H9 (cell line): ENCODE results near the gene FCMR. TPM values are rescaled to one million over a fixed set of nuclear protein-coding genes. Genes with fewer than 3 reads are reported as not detected.

Source experiments
- DNase-seq: peaks from one replicate; pipeline ENCODE4 v3.0.0-alpha.2; 2017
- H2AFZ ChIP-seq: one replicate; pipeline ENCODE4 v1.6.1; 2013; ENCODE audit warnings: mild to moderate bottlenecking, low read length, control low read depth, moderate library complexity
- H2AK5ac ChIP-seq: 2 replicates; pipeline ENCODE4 v1.6.1; 2013; ENCODE audit warnings: low read length, control low read depth, mixed read lengths; ENCODE audit not compliant: insufficient read length
- H2BK120ac ChIP-seq: one replicate; pipeline ENCODE4 v1.6.1; 2013; ENCODE audit warnings: low read depth, mild to moderate bottlenecking, low read length, control low read depth, inconsistent platforms; ENCODE audit not compliant: poor library complexity, severe bottlenecking
- H2BK12ac ChIP-seq: 2 replicates; pipeline ENCODE4 v1.6.1; 2013; ENCODE audit warnings: low read length, control low read depth, mixed read lengths, low read depth; ENCODE audit not compliant: insufficient read length
- H2BK15ac ChIP-seq: 2 replicates; pipeline ENCODE4 v1.6.1; 2013; ENCODE audit warnings: low read depth, low read length, control low read depth
- H2BK20ac ChIP-seq: one replicate; pipeline ENCODE4 v1.6.1; 2013; ENCODE audit warnings: low read depth, mild to moderate bottlenecking, low read length, control low read depth, inconsistent platforms; ENCODE audit not compliant: poor library complexity, severe bottlenecking
- H2BK5ac ChIP-seq: 2 replicates; pipeline ENCODE4 v1.6.1; 2013; ENCODE audit warnings: low read length, control low read depth, mixed read lengths; ENCODE audit not compliant: insufficient read length
- H3K14ac ChIP-seq: 2 replicates; pipeline ENCODE4 v1.6.1; 2013; ENCODE audit warnings: low read length, control low read depth; ENCODE audit not compliant: insufficient read depth
- H3K18ac ChIP-seq: 2 replicates; pipeline ENCODE4 v1.6.1; 2013; ENCODE audit warnings: low read depth, mild to moderate bottlenecking, mixed read lengths, low read length, control low read depth; ENCODE audit not compliant: insufficient read length
- H3K23ac ChIP-seq: 2 replicates; pipeline ENCODE4 v1.6.1; 2013; ENCODE audit warnings: low read length, control low read depth, mixed read lengths, low read depth; ENCODE audit not compliant: insufficient read length
- H3K23me2 ChIP-seq: 2 replicates; pipeline ENCODE4 v1.6.1; 2013; ENCODE audit warnings: low read depth, mild to moderate bottlenecking, mixed read lengths, low read length, control low read depth; ENCODE audit not compliant: insufficient read length, poor library complexity, severe bottlenecking
- H3K27ac ChIP-seq: 2 replicates; pipeline ENCODE4 v1.5.1; 2013; ENCODE audit warnings: low read length, control low read depth, mixed read lengths, low read depth; ENCODE audit not compliant: insufficient read length
- H3K27me3 ChIP-seq: 2 replicates; pipeline ENCODE4 v1.6.1; 2013; ENCODE audit warnings: low read length, control low read depth, inconsistent platforms; ENCODE audit not compliant: insufficient read depth
- H3K4ac ChIP-seq: 2 replicates; pipeline ENCODE4 v1.6.1; 2013; ENCODE audit warnings: low read depth, mild to moderate bottlenecking, control low read depth, inconsistent platforms, low read length, moderate library complexity
- H3K4me1 ChIP-seq: 2 replicates; pipeline ENCODE4 v1.6.1; 2013; ENCODE audit warnings: low read length, control low read depth, inconsistent platforms; ENCODE audit not compliant: insufficient read depth
- H3K4me2 ChIP-seq: 2 replicates; pipeline ENCODE4 v1.6.1; 2013; ENCODE audit warnings: low read length, control low read depth, mixed read lengths; ENCODE audit not compliant: insufficient read length, insufficient read depth
- H3K56ac ChIP-seq: 2 replicates; pipeline ENCODE4 v1.6.1; 2013; ENCODE audit warnings: low read depth, mild to moderate bottlenecking, mixed read lengths, low read length, control low read depth; ENCODE audit not compliant: insufficient read length
- H3K79me1 ChIP-seq: 2 replicates; pipeline ENCODE4 v1.6.1; 2013; ENCODE audit warnings: low read depth, mild to moderate bottlenecking, moderate library complexity, low read length, control low read depth, inconsistent platforms; ENCODE audit not compliant: insufficient read depth, poor library complexity, severe bottlenecking
- H3K79me2 ChIP-seq: 2 replicates; pipeline ENCODE4 v1.6.1; 2013; ENCODE audit warnings: low read length, control low read depth, inconsistent platforms; ENCODE audit not compliant: insufficient read depth
- H3K9ac ChIP-seq: 2 replicates; pipeline ENCODE4 v1.6.1; 2013; ENCODE audit warnings: low read length, control low read depth, mixed read lengths; ENCODE audit not compliant: insufficient read length; ENCODE audit errors: extremely low read depth
- H3K9me3 ChIP-seq: one replicate; pipeline ENCODE4 v1.6.1; 2013; ENCODE audit warnings: low read depth, low read length, inconsistent platforms; ENCODE audit not compliant: control insufficient read depth
- H3T11ph ChIP-seq: one replicate; pipeline ENCODE4 v1.6.1; 2013; ENCODE audit warnings: mild to moderate bottlenecking, low read length, control low read depth, inconsistent platforms
- H4K20me1 ChIP-seq: one replicate; pipeline ENCODE4 v1.6.1; 2013; ENCODE audit not compliant: control insufficient read depth, insufficient read length, insufficient read depth
- H4K5ac ChIP-seq: 2 replicates; pipeline ENCODE4 v1.6.1; 2013; ENCODE audit warnings: low read depth, mild to moderate bottlenecking, mixed read lengths, low read length, control low read depth; ENCODE audit not compliant: insufficient read length
- H4K8ac ChIP-seq: replicated peaks from 2 replicates; pipeline ENCODE4 v1.6.1; 2013; ENCODE audit warnings: low read length, control low read depth, mixed read lengths, low read depth; ENCODE audit not compliant: insufficient read length
- H4K91ac ChIP-seq: 2 replicates; pipeline ENCODE4 v1.6.1; 2013; ENCODE audit warnings: low read depth, mild to moderate bottlenecking, moderate library complexity, mixed read lengths, low read length, control low read depth; ENCODE audit not compliant: insufficient read length
- H3K27ac Mint-ChIP-seq, 3 experiments: 2 replicates in 2 of 3; 3 replicates in 1 of 3; pipeline ENCODE4 v1.8.0; 2020 to 2021; ENCODE audit warnings: mixed read lengths in 3 of 3, mild to moderate bottlenecking in 1 of 3, moderate library complexity in 1 of 3
- H3K27me3 Mint-ChIP-seq: 2 replicates; pipeline ENCODE4 v1.8.0; 2021; ENCODE audit warnings: low read depth, mild to moderate bottlenecking, moderate library complexity, mixed read lengths
- H3K36me3 Mint-ChIP-seq, 3 experiments: 2 replicates in 2 of 3; 3 replicates in 1 of 3; pipeline ENCODE4 v1.8.0; 2020 to 2021; ENCODE audit warnings: low read depth in 3 of 3, mixed read lengths in 3 of 3; ENCODE audit not compliant: insufficient read depth in 1 of 3
- H3K4me1 Mint-ChIP-seq, 2 experiments: 2 replicates each; pipeline ENCODE4 v1.8.0; 2020; ENCODE audit warnings: mixed read lengths in 2 of 2
- H3K4me3 Mint-ChIP-seq, 2 experiments: 2 replicates in 1 of 2; 3 replicates in 1 of 2; pipeline ENCODE4 v1.8.0; 2020 to 2021; ENCODE audit warnings: mild to moderate bottlenecking in 2 of 2, mixed read lengths in 2 of 2, moderate library complexity in 1 of 2
- H3K9me3 Mint-ChIP-seq, 2 experiments: 2 replicates in 1 of 2; 3 replicates in 1 of 2; pipeline ENCODE4 v1.8.0; 2020; ENCODE audit warnings: mild to moderate bottlenecking in 2 of 2, mixed read lengths in 2 of 2, moderate library complexity in 1 of 2
- CTCF ChIP-seq: fragments of 200-600 bp; sonication (generic); conservative IDR thresholded peaks from 3 replicates; pipeline ENCODE4 v1.8.0; 2021; ENCODE audit warnings: antibody characterized with exemption, mild to moderate bottlenecking
- WGBS: extraction: QIAGEN DNeasy Blood & Tissue Kit; methylation state at CpG from one replicate; pipeline ENCODE4 v1.1.7; 2013; ENCODE audit warnings: missing lambda C conversion rate, low lambda C conversion rate, mixed read lengths; ENCODE audit not compliant: insufficient read length; ENCODE audit errors: extremely low coverage; 5-methylcytosine and 5-hydroxymethylcytosine counted together
- total RNA-seq: library from RNA; stranded (reverse); gene quantifications from 2 replicates; pipeline ENCODE4 v1.2.1, GENCODE V29; 2021

The FCMR gene
- total RNA-seq, 1 experiment from 2014 or later, result not detected

DNA sequence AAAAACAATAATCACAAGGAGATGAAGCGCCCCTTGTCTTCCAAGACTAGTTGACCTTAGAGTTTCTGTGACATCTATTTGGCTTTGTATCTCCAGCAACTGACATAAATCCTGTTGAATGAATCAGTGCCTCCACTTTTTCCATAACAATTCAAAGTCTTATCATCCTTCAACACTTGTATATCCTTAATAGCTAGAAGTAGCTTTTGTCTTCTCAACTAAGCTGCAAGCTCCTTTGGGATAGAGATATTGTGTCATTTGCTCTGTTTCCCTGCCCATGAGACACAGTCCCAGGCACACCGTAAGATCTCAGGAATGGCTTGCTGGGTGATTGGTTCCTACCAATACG, 18.8 kb upstream of the FCMR start:
- no peak overlapping the region for H3K27ac ChIP-seq
- no peak overlapping the region for H2BK20ac ChIP-seq
- H2BK5ac ChIP-seq, result no peak overlapping the region
- H3K4me1 ChIP-seq, result no peaks in the 10 kb centered on the region
- H2BK120ac ChIP-seq, result no peak overlapping the region
- no peak overlapping the region for H2AFZ ChIP-seq
- Mint-ChIP-seq H3K4me3 (no peak overlapping the region), H3K27me3 (peaks cover 21% of the 10 kb centered on the region), H3K27ac (no peak overlapping the region), H3K36me3 (no peaks in the 10 kb centered on the region), H3K9me3 (no peaks in the 10 kb centered on the region), H3K4me1 (peaks cover 5 to 9% of the 10 kb centered on the region in 2 experiments; a peak in 3 of 4 replicates)
- no peak overlapping the region for H3T11ph ChIP-seq
- no peak for DNase-seq
- H3K79me1 ChIP-seq, result no peaks in the 10 kb centered on the region
- H3K23me2 ChIP-seq, result no peaks in the 10 kb centered on the region
- H3K79me2 ChIP-seq, result no peaks in the 10 kb centered on the region
- H2BK15ac ChIP-seq, result no peak overlapping the region
- no peaks in the 10 kb centered on the region for H3K9me3 ChIP-seq
- H4K8ac ChIP-seq, result no peak overlapping the region
- no peak overlapping the region for H2BK12ac ChIP-seq
- no peak overlapping the region for H4K5ac ChIP-seq
- WGBS, result no CpG with 5 or more reads among the region's 3 CpGs
- no peak overlapping the region for H3K9ac ChIP-seq
- H4K91ac ChIP-seq, result no peak overlapping the region
- no peaks in the 10 kb centered on the region for H3K27me3 ChIP-seq
- H3K56ac ChIP-seq, result no peak overlapping the region
- H4K20me1 ChIP-seq, result no peaks in the 10 kb centered on the region
- H3K23ac ChIP-seq, result no peak overlapping the region
- H3K4ac ChIP-seq, result no peak overlapping the region
- no peak overlapping the region for H3K14ac ChIP-seq
- H3K4me2 ChIP-seq, result no peak overlapping the region
- H3K18ac ChIP-seq, result no peak overlapping the region
- no peak overlapping the region for H2AK5ac ChIP-seq
- TF ChIP-seq CTCF, result no peak
